ENCODE results near the gene FBXL15.

Gene FBXL15

GRCh38 chr10:102420714-102421506 lies at the start of gene FBXL15:
FBXL15 (plus strand) TSS chr10:102420836; CDS start chr10:102421130, 294 bp downstream.
- peak; percentile 90 to 91 for DNase-seq (ENCODE audit: low read depth in 2 of 2)

GRCh38 chr10:102371295-102371694 lies 49.3 kb upstream of the FBXL15 start:
- no peak for DNase-seq (ENCODE audit: low read depth in 2 of 2)

GRCh38 chr10:102375250-102375649 lies 45.4 kb upstream of the FBXL15 start:
- no peak for DNase-seq (ENCODE audit: low read depth in 2 of 2)

GRCh38 chr10:102375867-102376266 lies 44.8 kb upstream of the FBXL15 start:
- DNase-seq (ENCODE audit: low read depth in 2 of 2): no peak

GRCh38 chr10:102376901-102377300 lies 43.7 kb upstream of the FBXL15 start:
- no peak for DNase-seq (ENCODE audit: low read depth in 2 of 2)

GRCh38 chr10:102379383-102379782 lies 41.3 kb upstream of the FBXL15 start:
- DNase-seq (ENCODE audit: low read depth in 2 of 2): no peak

GRCh38 chr10:102381983-102382382 lies 38.7 kb upstream of the FBXL15 start:
- no peak for DNase-seq (ENCODE audit: low read depth in 2 of 2)

- no peak for DNase-seq (ENCODE audit: low read depth in 2 of 2)
Observed at GRCh38 chr10:102382871-102383270, 37.8 kb upstream of the FBXL15 start.

- DNase-seq (ENCODE audit: low read depth in 2 of 2): no peak
Observed at GRCh38 chr10:102384053-102384452, 36.6 kb upstream of the FBXL15 start.

GRCh38 chr10:102384606-102385429 lies 35.8 kb upstream of the FBXL15 start:
- no peak for DNase-seq (ENCODE audit: low read depth in 2 of 2)

- DNase-seq (ENCODE audit: low read depth in 2 of 2): no peak
Observed at GRCh38 chr10:102389894-102390293, 30.7 kb upstream of the FBXL15 start.

- DNase-seq (ENCODE audit: low read depth in 2 of 2): no peak
Observed at GRCh38 chr10:102392306-102392705, 28.3 kb upstream of the FBXL15 start.

- no peak for DNase-seq (ENCODE audit: low read depth in 2 of 2)
Observed at GRCh38 chr10:102393411-102394078, 27.1 kb upstream of the FBXL15 start.

GRCh38 chr10:102394079-102394800 lies 26.4 kb upstream of the FBXL15 start:
- DNase-seq (ENCODE audit: low read depth in 2 of 2): peak; percentile 98 to 99

GRCh38 chr10:102394801-102395399 lies 25.7 kb upstream of the FBXL15 start:
- peak; percentile 27 to 35 for DNase-seq (ENCODE audit: low read depth in 2 of 2)

GRCh38 chr10:102395400-102396316 lies 25.0 kb upstream of the FBXL15 start, which contains the start of gene NFKB2:
NFKB2 (plus strand) TSS chr10:102395705; CDS start chr10:102395960, 255 bp downstream.
- peak; percentile 84 to 86 for DNase-seq (ENCODE audit: low read depth in 2 of 2)

GRCh38 chr10:102396317-102396650 lies 24.4 kb upstream of the FBXL15 start:
- no peak for DNase-seq (ENCODE audit: low read depth in 2 of 2)

- DNase-seq (ENCODE audit: low read depth in 2 of 2): no peak
Observed at GRCh38 chr10:102396730-102397151, 23.9 kb upstream of the FBXL15 start.

GRCh38 chr10:102397222-102398171 lies 23.1 kb upstream of the FBXL15 start:
- no peak for DNase-seq (ENCODE audit: low read depth in 2 of 2)
